Fibroblast of the aortic adventitia (primary cell): ENCODE results near the gene SCG5. TPM values are rescaled to one million over a fixed set of nuclear protein-coding genes. Genes with fewer than 3 reads are reported as not detected.

Experiments used
- DNase-seq: peaks from one replicate; pipeline ENCODE4 v3.0.0-alpha.2; 2010; ENCODE audit warnings: low read depth
- H3K4me3 ChIP-seq: 2 replicates; pipeline ENCODE4 v1.5.1; 2011; ENCODE audit warnings: low read depth, mild to moderate bottlenecking, control low read depth, low read length, moderate library complexity
- total RNA-seq: library from RNA; depleted of rRNA; stranded (reverse); fragments of >200 nt; gene quantifications from 2 replicates; pipeline ENCODE4 v1.2.3, GENCODE V29; 2012; ENCODE audit warnings: low replicate concordance
- TF ChIP-seq, protein P1 (sequence below): IDR thresholded peaks from 2 replicates; pipeline ENCODE4 v1.5.1; 2011; ENCODE audit warnings: mild to moderate bottlenecking, low read length, control low read depth, inconsistent platforms; ENCODE audit not compliant: insufficient read depth

SCG5 gene
- total RNA-seq, 1 donor = 11.7 TPM

DNA sequence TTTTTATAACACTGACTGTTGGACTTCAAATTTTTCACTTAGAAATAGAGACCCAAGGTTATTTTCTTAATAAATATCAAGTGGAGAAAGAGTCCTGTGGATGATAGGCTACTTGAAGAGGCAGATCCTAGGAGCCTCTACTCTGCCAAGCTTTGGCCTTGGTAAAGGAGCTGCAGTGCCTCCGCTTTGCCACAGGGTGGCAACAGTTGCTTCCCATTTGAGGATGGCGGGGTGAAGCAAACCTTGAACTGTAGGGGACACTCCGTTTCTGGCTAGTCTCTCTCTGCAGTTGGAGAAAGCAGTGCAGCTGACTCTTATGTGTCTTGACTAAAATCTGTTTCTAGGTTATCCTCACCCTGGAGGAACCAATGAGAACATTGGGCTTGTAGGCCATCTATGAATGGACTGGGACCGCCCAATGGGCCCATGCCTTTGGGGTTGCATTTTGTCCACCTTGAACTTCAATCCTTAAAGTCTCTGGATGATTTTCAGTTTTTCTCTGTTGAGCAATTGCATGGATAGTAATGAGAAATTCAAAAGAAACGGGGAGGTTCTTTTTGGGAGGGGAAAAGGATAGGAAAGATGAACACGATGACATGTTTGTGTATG, 9.8 kb downstream of the SCG5 start:
- TF ChIP-seq, protein P1, sequence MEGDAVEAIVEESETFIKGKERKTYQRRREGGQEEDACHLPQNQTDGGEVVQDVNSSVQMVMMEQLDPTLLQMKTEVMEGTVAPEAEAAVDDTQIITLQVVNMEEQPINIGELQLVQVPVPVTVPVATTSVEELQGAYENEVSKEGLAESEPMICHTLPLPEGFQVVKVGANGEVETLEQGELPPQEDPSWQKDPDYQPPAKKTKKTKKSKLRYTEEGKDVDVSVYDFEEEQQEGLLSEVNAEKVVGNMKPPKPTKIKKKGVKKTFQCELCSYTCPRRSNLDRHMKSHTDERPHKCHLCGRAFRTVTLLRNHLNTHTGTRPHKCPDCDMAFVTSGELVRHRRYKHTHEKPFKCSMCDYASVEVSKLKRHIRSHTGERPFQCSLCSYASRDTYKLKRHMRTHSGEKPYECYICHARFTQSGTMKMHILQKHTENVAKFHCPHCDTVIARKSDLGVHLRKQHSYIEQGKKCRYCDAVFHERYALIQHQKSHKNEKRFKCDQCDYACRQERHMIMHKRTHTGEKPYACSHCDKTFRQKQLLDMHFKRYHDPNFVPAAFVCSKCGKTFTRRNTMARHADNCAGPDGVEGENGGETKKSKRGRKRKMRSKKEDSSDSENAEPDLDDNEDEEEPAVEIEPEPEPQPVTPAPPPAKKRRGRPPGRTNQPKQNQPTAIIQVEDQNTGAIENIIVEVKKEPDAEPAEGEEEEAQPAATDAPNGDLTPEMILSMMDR = peak; percentile 99
- peak; percentile 85 for DNase-seq
- no peak overlapping the region for H3K4me3 ChIP-seq

DNA sequence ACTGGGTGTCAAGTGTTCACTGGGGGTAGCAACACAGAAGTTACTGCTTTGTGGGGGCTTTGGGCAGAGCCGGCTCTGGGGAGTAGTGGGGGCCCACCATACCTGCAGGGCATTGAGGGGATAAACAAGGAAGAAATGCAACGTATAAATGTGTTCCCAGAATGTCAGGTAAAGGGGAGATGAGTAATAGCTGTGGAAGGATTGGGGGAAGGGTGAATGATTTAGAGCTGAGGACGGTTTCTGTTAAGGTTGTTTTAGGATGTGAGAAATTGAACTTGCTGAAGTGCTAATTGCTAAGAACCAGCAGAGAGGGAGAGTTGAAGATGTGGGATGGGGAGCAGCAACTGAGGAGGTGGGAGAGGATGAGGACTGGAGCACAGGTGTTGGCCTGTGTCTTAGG, 10.7 kb downstream of the SCG5 start:
- TF ChIP-seq, protein P1 = no peak
- no peak overlapping the region for H3K4me3 ChIP-seq
- DNase-seq = no peak

DNA sequence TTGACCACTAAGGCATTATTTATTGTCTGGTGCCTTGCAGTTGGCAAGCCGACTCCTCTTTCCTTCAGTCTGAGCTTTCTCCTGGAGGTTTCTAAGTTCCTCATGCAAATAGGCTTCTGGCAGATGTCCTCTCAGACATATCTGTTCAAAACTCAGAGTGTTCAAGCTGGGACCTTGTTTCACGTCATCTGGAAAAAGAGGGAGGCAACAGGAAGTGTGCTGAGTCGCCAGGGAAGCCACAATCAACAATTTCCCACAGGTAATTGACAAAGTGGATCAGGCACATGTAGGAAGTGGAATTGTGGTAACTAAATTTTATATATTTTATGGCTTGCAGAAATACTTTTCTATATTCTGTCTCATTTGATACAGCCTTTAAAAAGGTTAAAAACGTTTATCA, 14.6 kb downstream of the SCG5 start:
- DNase-seq = no peak
- TF ChIP-seq, protein P1 = no peak
- no peak overlapping the region for H3K4me3 ChIP-seq

DNA sequence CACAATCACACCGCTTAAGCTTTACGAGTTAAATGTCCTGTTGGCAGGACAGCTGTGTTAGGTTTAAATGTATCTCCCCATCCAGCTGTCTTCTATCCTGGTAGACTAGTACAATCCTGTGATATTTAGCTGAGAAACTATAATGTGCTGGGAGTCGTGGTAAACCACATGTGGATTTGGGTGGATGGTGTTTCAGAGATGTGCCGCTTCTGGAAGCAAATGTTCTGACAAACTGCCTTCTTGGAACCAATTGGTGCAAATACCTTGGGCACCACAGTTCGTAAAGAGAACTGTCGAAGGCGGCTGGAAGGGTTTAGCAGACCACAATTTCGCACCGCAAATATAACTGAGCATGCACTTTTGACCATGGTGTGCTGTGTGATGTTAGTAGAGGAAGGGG, 15.0 kb downstream of the SCG5 start:
- TF ChIP-seq, protein P1 = no peak
- no peak for DNase-seq

DNA sequence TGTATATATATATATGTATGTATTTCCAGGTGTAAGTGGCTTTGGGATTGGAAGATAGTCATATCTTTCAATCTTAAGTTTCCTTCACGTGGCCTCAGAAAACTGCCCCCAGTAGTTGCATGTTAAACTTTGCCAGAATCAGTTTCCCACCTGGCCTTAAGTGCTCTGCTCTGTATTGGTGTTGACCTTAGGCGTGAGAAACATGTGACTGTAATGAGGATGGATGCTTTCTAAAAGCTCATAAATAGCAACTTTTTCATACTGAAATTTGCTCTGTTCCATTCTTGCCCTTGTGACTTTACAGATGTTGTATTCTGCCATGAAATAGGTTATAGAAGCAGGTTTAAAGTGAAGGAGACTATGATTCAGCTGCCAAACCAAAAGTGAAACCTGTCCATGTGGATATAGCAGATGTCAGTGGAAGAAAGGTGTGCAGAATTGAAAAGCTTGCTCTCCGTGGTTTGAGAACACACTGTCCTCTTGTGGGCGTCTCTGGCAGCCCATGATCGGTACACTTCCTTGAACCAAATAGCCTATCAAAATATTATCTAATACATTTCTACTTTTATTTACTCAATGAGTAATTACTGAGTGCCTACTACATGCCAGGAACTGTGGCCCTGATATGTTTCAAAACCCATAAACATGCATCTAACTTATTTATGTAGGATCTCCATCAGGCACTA, 15.8 kb downstream of the SCG5 start:
- TF ChIP-seq, protein P1 = peak; percentile 21
- no peak for DNase-seq

More for the DNA sequence above, 15.0 kb downstream of the SCG5 start:
- no peak overlapping the region for H3K4me3 ChIP-seq

DNA sequence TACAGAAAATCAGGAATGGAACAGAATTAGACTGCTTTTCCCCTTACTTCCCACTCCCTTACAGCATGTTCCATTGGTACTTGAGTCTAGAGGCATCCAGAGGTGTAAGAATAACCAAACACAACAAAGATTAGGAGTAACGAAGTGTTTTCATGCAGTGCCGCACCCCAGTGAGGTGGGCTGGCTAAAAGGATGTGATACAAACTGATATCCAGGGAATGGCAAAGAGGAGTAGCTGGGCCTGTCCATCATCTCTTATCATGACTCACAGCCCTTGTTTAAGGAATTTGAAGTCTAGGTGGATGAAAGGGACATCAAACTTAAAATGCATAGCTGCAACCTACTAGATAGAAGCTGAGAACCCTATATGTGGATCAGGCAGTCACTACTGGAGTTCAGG, 16.4 kb downstream of the SCG5 start:
- DNase-seq = no peak
- H3K4me3 ChIP-seq = no peak overlapping the region
- TF ChIP-seq, protein P1 = no peak

More for the DNA sequence above, 15.8 kb downstream of the SCG5 start:
- H3K4me3 ChIP-seq = no peak overlapping the region
